Liver (tissue), 3 donors: ENCODE measurements around the gene RIC3.

Source experiments
- CTCF ChIP-seq: fragments of 150-350 bp; IDR thresholded peaks from 2 replicates; pipeline ENCODE4 v1.5.1; 2017; ENCODE audit warnings: improper control_type of control experiment, low read depth, low read length; ENCODE audit not compliant: missing input control
- EGR1 ChIP-seq, 2 donors: IDR thresholded peaks; 2 replicates each; pipeline ENCODE4 v1.6.1; 2016 to 2018; ENCODE audit warnings: antibody characterized with exemption in 2 of 2, low read depth in 2 of 2
- JUND ChIP-seq, 2 donors: IDR thresholded peaks; 2 replicates each; pipeline ENCODE4 v1.6.1; 2016; ENCODE audit warnings: antibody characterized with exemption in 2 of 2
- RAD21 ChIP-seq, 2 donors: IDR thresholded peaks; 2 replicates each; pipeline ENCODE4 v1.6.1; 2016; ENCODE audit warnings: antibody characterized with exemption in 2 of 2, mild to moderate bottlenecking in 2 of 2
- TAF1 ChIP-seq: conservative IDR thresholded peaks from 2 replicates; pipeline ENCODE4 v1.6.1; 2016; ENCODE audit warnings: antibody characterized with exemption, mild to moderate bottlenecking
- TF ChIP-seq, protein P1 (sequence below): IDR thresholded peaks from 2 replicates; pipeline ENCODE4 v1.6.1; 2016; ENCODE audit warnings: antibody characterized with exemption
- donor health status: healthy.
- donor health status: healthy.

DNA sequence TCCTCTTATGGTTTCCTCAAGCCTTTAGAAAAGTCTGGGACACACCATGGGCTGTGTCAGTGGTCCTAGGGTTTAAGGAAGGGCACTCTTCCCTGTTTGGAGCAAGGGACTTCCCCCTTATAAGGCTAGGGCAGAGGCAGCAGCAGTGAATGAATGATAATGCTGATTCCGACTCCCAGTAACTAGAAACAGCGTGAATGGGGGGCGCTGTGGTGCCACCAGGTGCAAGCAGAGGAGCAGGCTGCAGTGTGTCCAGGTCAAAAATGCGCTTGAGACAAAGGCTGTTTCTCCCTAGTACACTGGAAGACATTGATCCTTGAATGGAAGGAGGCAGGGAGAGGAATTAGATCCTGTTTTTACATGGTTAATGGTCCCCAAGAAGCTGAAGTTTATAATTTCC lies 11.6 kb upstream of the RIC3 start:
- TF ChIP-seq, protein P1, sequence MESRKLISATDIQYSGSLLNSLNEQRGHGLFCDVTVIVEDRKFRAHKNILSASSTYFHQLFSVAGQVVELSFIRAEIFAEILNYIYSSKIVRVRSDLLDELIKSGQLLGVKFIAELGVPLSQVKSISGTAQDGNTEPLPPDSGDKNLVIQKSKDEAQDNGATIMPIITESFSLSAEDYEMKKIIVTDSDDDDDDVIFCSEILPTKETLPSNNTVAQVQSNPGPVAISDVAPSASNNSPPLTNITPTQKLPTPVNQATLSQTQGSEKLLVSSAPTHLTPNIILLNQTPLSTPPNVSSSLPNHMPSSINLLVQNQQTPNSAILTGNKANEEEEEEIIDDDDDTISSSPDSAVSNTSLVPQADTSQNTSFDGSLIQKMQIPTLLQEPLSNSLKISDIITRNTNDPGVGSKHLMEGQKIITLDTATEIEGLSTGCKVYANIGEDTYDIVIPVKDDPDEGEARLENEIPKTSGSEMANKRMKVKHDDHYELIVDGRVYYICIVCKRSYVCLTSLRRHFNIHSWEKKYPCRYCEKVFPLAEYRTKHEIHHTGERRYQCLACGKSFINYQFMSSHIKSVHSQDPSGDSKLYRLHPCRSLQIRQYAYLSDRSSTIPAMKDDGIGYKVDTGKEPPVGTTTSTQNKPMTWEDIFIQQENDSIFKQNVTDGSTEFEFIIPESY: no peak
- TF ChIP-seq CTCF (no peak), RAD21 (IDR thresholded peaks at IDR 0.05) (no peak), TAF1 (no peak), JUND (IDR thresholded peaks at IDR 0.05) (no peak), EGR1 (IDR thresholded peaks at IDR 0.05; ENCODE audit: low read depth in 2 of 2) (no peak)
